Uterus (tissue), 4 donors: ENCODE results near the gene CFAP52. TPM values are rescaled to one million over a fixed set of nuclear protein-coding genes. Genes with fewer than 3 reads are reported as not detected.

Source experiments
- DNase-seq, 2 donors: peaks; one replicate each; pipeline ENCODE4 v3.0.0-alpha.2; 2019 to 2020
- H3K27ac ChIP-seq, 2 donors: fragments of 200-600 bp; sonication (generic); 1 replicate in 1 of 2; 2 replicates in 1 of 2; pipeline ENCODE4 v1.5.1; 2016 to 2018
- H3K27me3 ChIP-seq, 2 donors: fragments of 200-600 bp; sonication (generic); one replicate each; pipeline ENCODE4 v1.5.1; 2018 to 2019; ENCODE audit warnings: control low read depth in 1 of 2
- H3K36me3 ChIP-seq, 2 donors: fragments of 200-600 bp; sonication (generic); one replicate each; pipeline ENCODE4 v1.5.1; 2019; ENCODE audit warnings: control low read depth in 1 of 2
- H3K4me1 ChIP-seq, 2 donors: fragments of 200-600 bp; sonication (generic); one replicate each; pipeline ENCODE4 v1.5.1; 2018 to 2019; ENCODE audit warnings: control low read depth in 1 of 2
- H3K4me3 ChIP-seq, 2 donors: fragments of 200-600 bp; sonication (generic); 1 replicate in 1 of 2; 2 replicates in 1 of 2; pipeline ENCODE4 v1.5.1; 2018 to 2019; ENCODE audit warnings: mild to moderate bottlenecking in 1 of 2
- H3K9me3 ChIP-seq, 2 donors: fragments of 200-600 bp; sonication (generic); one replicate each; pipeline ENCODE4 v1.5.1; 2019; ENCODE audit warnings: control low read depth in 1 of 2
- POLR2A ChIP-seq, 2 donors: fragments of 450-650 bp; IDR thresholded peaks; one replicate each; pipeline ENCODE4 v1.6.1; 2016; ENCODE audit warnings: antibody characterized with exemption in 2 of 2, mild to moderate bottlenecking in 1 of 2, moderate library complexity in 1 of 2
- intact Hi-C: fragments of 100-400 bp; cut with DNase I; formaldehyde crosslinking; loops from one replicate; pipeline ENCODE4 v1.15.1; 2023; ENCODE audit warnings: low total_unique reads
- total RNA-seq, 4 donors: library from RNA; depleted of rRNA in 3 of 4; stranded (reverse); fragments of >200 nt in 3 of 4; gene quantifications; one replicate each; pipeline versions ENCODE4 v1.1.0 to v1.2.4, GENCODE V29; 2014 to 2023
- TF ChIP-seq, protein P1 (sequence below), 4 experiments: fragments of 200-600 bp in 2 of 4; fragments of 450-650 bp in 2 of 4; sonication (generic) in 2 of 4; IDR thresholded peaks; one replicate each; pipeline ENCODE4 v1.5.1; 2016 to 2019; ENCODE audit warnings: antibody characterized with exemption in 4 of 4, mild to moderate bottlenecking in 2 of 4, moderate library complexity in 1 of 4
- donor health status: DM: yes; HTN: yes; CAD: no.

Gene CFAP52
- total RNA-seq, 4 donors from 2014 or later: 1.0 to 9.4 TPM; not detected in 2

DNA sequence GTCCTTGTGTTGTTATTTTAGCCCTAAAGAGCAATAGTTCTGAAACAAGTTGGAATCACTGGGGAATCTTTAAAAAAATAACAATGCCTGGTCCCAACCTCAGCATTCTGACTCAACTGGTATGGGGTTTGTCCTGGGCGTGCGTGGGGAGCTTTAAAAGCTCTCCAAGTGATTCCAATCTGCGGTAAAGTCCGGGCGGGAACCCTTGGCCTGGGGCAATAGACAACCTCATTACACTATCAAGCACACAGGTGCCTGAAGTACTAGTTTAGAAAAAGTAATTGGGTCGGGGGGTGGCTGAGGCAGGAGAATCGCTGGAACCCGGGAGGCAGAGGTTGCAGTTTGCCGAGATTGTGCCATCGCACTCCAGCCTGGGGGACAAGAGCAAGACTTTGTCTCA, 5.2 kb upstream of the CFAP52 start:
- H3K9me3 ChIP-seq: no peaks in the 10 kb centered on the region
- no peaks in the 10 kb centered on the region for H3K4me1 ChIP-seq
- H3K36me3 ChIP-seq: no peaks in the 10 kb centered on the region
- TF ChIP-seq POLR2A (IDR thresholded peaks at IDR 0.05): no peak
- TF ChIP-seq, protein P1, sequence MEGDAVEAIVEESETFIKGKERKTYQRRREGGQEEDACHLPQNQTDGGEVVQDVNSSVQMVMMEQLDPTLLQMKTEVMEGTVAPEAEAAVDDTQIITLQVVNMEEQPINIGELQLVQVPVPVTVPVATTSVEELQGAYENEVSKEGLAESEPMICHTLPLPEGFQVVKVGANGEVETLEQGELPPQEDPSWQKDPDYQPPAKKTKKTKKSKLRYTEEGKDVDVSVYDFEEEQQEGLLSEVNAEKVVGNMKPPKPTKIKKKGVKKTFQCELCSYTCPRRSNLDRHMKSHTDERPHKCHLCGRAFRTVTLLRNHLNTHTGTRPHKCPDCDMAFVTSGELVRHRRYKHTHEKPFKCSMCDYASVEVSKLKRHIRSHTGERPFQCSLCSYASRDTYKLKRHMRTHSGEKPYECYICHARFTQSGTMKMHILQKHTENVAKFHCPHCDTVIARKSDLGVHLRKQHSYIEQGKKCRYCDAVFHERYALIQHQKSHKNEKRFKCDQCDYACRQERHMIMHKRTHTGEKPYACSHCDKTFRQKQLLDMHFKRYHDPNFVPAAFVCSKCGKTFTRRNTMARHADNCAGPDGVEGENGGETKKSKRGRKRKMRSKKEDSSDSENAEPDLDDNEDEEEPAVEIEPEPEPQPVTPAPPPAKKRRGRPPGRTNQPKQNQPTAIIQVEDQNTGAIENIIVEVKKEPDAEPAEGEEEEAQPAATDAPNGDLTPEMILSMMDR (IDR thresholded peaks at IDR 0.05): no peak
- DNase-seq: no peak
- intact Hi-C loops: no loop called here
- no peak overlapping the region for H3K4me3 ChIP-seq
- H3K27me3 ChIP-seq: no peaks in the 10 kb centered on the region
- no peak overlapping the region for H3K27ac ChIP-seq

DNA sequence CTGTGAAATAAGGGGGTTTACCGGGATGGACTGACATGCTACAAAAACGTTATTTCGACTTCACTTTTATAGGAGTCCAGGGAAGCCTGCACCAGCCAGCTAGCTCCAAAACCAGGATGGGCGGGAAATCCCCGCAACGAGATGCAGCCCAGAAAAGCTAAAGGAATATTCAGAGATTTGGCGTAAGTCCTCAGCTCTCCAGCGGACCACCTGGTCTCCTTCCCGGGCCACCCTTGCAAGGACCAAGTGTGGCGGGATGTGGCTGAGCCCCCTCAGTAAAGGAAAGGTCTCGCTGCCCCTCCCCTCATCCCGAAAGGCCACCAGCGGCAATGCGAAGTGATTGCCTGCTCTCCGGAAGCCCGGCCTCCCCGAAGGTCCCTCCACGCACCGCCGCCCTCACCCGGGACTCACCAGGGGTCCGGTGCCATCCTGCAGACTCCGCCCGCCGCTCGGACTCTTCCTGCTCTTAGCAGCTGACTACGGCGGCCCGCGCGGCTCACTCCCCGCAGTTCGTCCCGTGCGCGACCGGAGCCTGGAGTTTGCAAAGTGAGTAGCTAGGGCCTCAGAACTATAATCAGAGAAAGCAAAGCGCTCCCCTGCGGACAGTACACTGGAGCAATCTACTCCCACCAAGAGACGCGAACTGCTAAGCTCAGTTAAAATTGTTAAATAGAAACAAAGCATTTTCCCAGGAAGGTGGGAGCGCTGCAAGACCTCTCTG, 901 bp upstream of the CFAP52 start, which contains the start of gene STX8:
STX8 (minus strand) TSS at position 440 of the 721 bp plus-strand sequence; CDS start at position 428, 12 bp downstream.
- intact Hi-C loops: no loop called here
- Histone ChIP-seq H3K9me3 (no peaks in the 10 kb centered on the region), H3K27me3 (no peaks in the 10 kb centered on the region), H3K27ac (peak within 1 kb of the TSS; percentile 57 to 64), H3K4me3 (peak within 1 kb of the TSS; percentile 67 to 82), H3K36me3 (no peaks in the 10 kb centered on the region), H3K4me1 (no peaks in the 10 kb centered on the region)
- peak; percentile 86 for DNase-seq
- TF ChIP-seq, protein P1 (IDR thresholded peaks at IDR 0.05): peak in 1 of 4 experiments; percentile 20
- peak in 1 of 2 donors; percentile 19 for TF ChIP-seq POLR2A (IDR thresholded peaks at IDR 0.05)

DNA sequence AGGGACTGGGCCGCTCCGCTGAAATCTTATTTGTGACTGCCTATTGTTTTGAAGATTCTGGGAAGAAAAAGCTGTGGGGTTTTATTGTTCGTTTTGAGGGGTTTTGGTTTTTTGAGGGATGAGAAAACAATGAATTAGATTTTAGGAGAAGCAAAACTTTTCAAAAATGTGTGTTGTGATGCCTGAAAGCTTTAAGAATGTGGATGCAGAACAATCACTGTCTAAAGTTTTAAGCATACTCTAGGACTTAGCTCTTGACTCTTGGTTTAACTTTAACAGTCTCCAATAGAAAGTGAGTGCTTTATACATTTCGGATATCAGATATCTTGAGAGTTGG, 899 bp downstream of the CFAP52 start:
- Histone ChIP-seq H3K36me3 (no peaks in the 10 kb centered on the region), H3K9me3 (no peaks in the 10 kb centered on the region), H3K27me3 (no peaks in the 10 kb centered on the region), H3K27ac (peak overlapping the region; percentile 57 to 64), H3K4me3 (no peak overlapping the region), H3K4me1 (no peaks in the 10 kb centered on the region)
- intact Hi-C loops: no loop called here
- TF ChIP-seq POLR2A (IDR thresholded peaks at IDR 0.05): no peak
- TF ChIP-seq, protein P1 (IDR thresholded peaks at IDR 0.05): no peak
- DNase-seq: no peak

DNA sequence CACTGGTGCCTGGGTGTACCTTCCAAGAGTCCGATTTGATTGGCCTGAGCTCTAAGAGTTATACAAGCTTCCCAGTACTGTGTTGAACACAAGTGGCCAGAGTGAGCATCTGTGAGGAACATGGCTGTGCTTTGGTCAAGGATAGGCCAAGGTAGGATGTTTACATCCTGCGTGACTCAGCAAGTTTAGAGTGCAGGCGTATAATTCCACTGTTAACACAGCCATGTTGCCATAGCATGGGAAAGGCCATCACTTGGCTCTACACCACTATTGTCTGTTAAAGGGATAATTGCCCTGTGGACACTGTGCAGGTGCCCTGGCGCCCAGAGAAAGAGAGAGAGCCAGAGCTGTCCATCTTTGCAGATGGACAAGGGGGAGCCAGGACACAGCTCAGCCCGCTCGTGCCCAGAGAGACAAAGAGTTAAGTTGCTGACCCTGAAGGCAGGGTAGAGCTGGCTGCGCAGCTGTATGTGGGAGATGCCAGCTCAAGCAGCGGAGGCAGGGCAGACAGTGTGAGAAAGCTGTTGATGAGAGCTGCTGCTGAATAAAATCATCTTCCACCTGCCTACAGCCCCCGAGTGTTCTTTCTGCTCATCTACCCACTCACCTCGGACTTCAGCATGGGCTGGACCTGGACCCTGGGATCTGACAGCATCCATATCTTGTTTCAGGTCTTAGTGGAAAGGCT, 11.7 kb downstream of the CFAP52 start:
- no peak overlapping the region for H3K27ac ChIP-seq

More for the DNA sequence above, 11.7 kb downstream of the CFAP52 start:
- H3K9me3 ChIP-seq: no peaks in the 10 kb centered on the region
- H3K36me3 ChIP-seq: no peaks in the 10 kb centered on the region
- intact Hi-C loops: no loop called here
- DNase-seq: no peak
- no peak for TF ChIP-seq POLR2A (IDR thresholded peaks at IDR 0.05)
- TF ChIP-seq, protein P1 (IDR thresholded peaks at IDR 0.05): no peak
- no peaks in the 10 kb centered on the region for H3K4me1 ChIP-seq
- no peaks in the 10 kb centered on the region for H3K27me3 ChIP-seq
- no peak overlapping the region for H3K4me3 ChIP-seq
